K562 (cell line): ENCODE results near the gene STAU1.

ENCODE experiments used
- CTCF ChIP-seq, 3 experiments: IDR thresholded peaks in 2 of 3; conservative IDR thresholded peaks in 1 of 3; 2 replicates each; pipeline ENCODE4 v1.5.1; 2011 to 2012; ENCODE audit warnings: low read length in 3 of 3, mild to moderate bottlenecking in 3 of 3, control low read depth in 2 of 3, improper control_type of control experiment in 1 of 3, inconsistent platforms in 1 of 3, low read depth in 1 of 3, mixed read lengths in 1 of 3, moderate library complexity in 1 of 3; ENCODE audit not compliant: insufficient read depth in 2 of 3
- EWSR1 ChIP-seq: fragments of 450-650 bp; IDR thresholded peaks from 2 replicates; pipeline ENCODE4 v1.6.1; 2018; ENCODE audit warnings: borderline replicate concordance, mild to moderate bottlenecking, low read depth, moderate library complexity; ENCODE audit not compliant: partially characterized antibody
- GABPA ChIP-seq: fragments of 200-800 bp; sonication (Bioruptor generic); conservative IDR thresholded peaks from 2 replicates; pipeline ENCODE4 v1.6.1; 2016; ENCODE audit warnings: low read depth, missing genetic modification characterization, missing compliant biosample characterization
- IRF2 ChIP-seq: sonication (generic); formaldehyde crosslinking; IDR thresholded peaks from 2 replicates; pipeline ENCODE4 v1.8.1; 2022; ENCODE audit warnings: mild to moderate bottlenecking, missing genetic modification reagents
- MAFK ChIP-seq: IDR thresholded peaks from 2 replicates; pipeline ENCODE4 v1.6.1; 2011; ENCODE audit warnings: low read length, improper control_type of control experiment
- POLR2AphosphoS5 ChIP-seq: IDR thresholded peaks from 2 replicates; pipeline ENCODE4 v1.6.1; 2011; ENCODE audit warnings: mild to moderate bottlenecking, low read depth, low read length, moderate library complexity; ENCODE audit not compliant: control insufficient read depth, insufficient read depth
- RERE ChIP-seq: sonication (generic); formaldehyde crosslinking; IDR thresholded peaks from 2 replicates; pipeline ENCODE4 v1.8.0; 2023; ENCODE audit warnings: missing genetic modification reagents, mild to moderate bottlenecking, borderline replicate concordance
- SMARCA5 ChIP-seq: fragments of 450-650 bp; IDR thresholded peaks from 2 replicates; pipeline ENCODE4 v1.6.1; 2016
- SP1 ChIP-seq: sonication (generic); formaldehyde crosslinking; IDR thresholded peaks from 2 replicates; pipeline ENCODE4 v1.8.1; 2022; ENCODE audit warnings: mild to moderate bottlenecking, missing genetic modification reagents
- TAF1 ChIP-seq: IDR thresholded peaks from 2 replicates; pipeline ENCODE4 v1.6.1; 2011; ENCODE audit warnings: mild to moderate bottlenecking, low read length, moderate library complexity; ENCODE audit not compliant: insufficient read depth, control insufficient read depth, severe bottlenecking; ENCODE audit errors: extremely low read depth
- UBTF ChIP-seq, 2 experiments: IDR thresholded peaks; 2 replicates each; pipeline ENCODE4 v1.6.1; 2012; ENCODE audit warnings: improper control_type of control experiment in 2 of 2, low read depth in 2 of 2, low read length in 2 of 2, borderline replicate concordance in 1 of 2
- ZEB2 ChIP-seq: fragments of 450-650 bp; IDR thresholded peaks from 2 replicates; pipeline ENCODE4 v1.6.1; 2016
- ZNF224 ChIP-seq: sonication (generic); formaldehyde crosslinking; IDR thresholded peaks from 2 replicates; pipeline ENCODE4 v1.8.0; 2022; ENCODE audit warnings: mild to moderate bottlenecking, missing genetic modification reagents
- ZNF24 ChIP-seq: fragments of 450-650 bp; IDR thresholded peaks from 2 replicates; pipeline ENCODE4 v1.6.1; 2016

GRCh38 chr20:49136817-49137571 is 51.1 kb downstream of the STAU1 start:
- TF ChIP-seq ZNF24 (no peak), SMARCA5 (no peak), CTCF (IDR thresholded peaks at IDR 0.05 in 2 of 3, conservative IDR thresholded peaks at IDR 0.05 in 1 of 3; ENCODE audit: insufficient read depth in 2 of 3, low read depth in 1 of 3, low read length in 3 of 3) (no peak), UBTF (IDR thresholded peaks at IDR 0.05; ENCODE audit: borderline replicate concordance in 1 of 2, low read depth in 2 of 2, low read length in 2 of 2) (no peak), ZNF224 (CRISPR knock-in tag) (no peak), SP1 (CRISPR knock-in tag) (no peak), IRF2 (CRISPR knock-in tag) (no peak), TAF1 (no peak), MAFK (no peak), ZEB2 (no peak), EWSR1 (no peak), RERE (CRISPR knock-in tag) (no peak), GABPA (tag) (no peak), POLR2AphosphoS5 (no peak)
